Adipocyte (in vitro differentiated cells): Measurements from ENCODE around the gene CHST15.

ENCODE experiments used
- DNase-seq: peaks from one replicate; pipeline ENCODE4 v3.0.0-alpha.2; 2015; ENCODE audit warnings: low read depth
- H3K27me3 ChIP-seq: replicated peaks from 2 replicates; pipeline ENCODE4 v1.7.0; 2013; ENCODE audit warnings: mild to moderate bottlenecking, low read length, moderate library complexity; ENCODE audit not compliant: control insufficient read depth, insufficient read depth
- H3K36me3 ChIP-seq: 2 replicates; pipeline ENCODE4 v1.7.0; 2013; ENCODE audit warnings: low read length, mild to moderate bottlenecking, moderate library complexity; ENCODE audit not compliant: control insufficient read depth, insufficient read depth, severe bottlenecking
- H3K4me1 ChIP-seq: 2 replicates; pipeline ENCODE4 v1.7.0; 2013; ENCODE audit warnings: mild to moderate bottlenecking, low read length, moderate library complexity; ENCODE audit not compliant: control insufficient read depth, insufficient read depth
- H3K4me3 ChIP-seq: 2 replicates; pipeline ENCODE4 v1.7.0; 2013; ENCODE audit warnings: mild to moderate bottlenecking, low read length, moderate library complexity
- H3K9ac ChIP-seq: 2 replicates; pipeline ENCODE4 v1.7.0; 2013; ENCODE audit warnings: mild to moderate bottlenecking, low read length, moderate library complexity
- H3K9me3 ChIP-seq: 2 replicates; pipeline ENCODE4 v1.7.0; 2013; ENCODE audit warnings: mild to moderate bottlenecking, low read length, moderate library complexity; ENCODE audit not compliant: control insufficient read depth

CHST15 gene

DNA sequence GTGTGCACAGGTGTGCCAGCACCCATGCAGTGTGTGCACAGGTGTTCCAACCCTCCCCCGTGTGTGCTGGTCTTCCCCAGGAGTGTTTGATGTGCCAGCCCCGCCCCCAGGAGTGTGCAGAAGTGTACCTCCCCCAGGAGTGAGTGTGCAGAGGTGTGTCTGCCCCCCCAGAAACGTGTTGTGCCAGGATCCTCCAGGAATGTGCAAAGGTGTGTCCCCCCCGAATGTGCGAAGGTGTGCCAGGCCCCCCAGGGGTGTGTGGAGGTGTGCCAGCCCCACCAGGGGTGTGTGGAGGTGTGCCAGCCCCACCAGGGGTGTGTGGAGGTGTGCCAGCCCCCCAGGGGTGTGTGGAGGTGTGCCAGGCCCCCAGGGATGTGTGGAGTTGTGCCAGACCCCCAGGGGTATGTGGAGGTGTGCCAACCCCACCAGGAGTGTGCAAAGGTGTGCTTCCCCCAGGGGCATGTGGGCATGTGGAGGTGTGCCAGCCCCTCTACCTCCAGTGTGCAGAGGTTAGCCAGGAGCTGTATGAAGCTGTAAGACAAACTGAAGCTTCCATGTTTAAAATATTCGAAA, 33.2 kb downstream of the CHST15 start:
- H3K4me1 ChIP-seq = peaks cover 21% of the 10 kb centered on the region
- no peaks in the 10 kb centered on the region for H3K36me3 ChIP-seq
- no peak for DNase-seq
- H3K4me3 ChIP-seq = no peak overlapping the region
- no peaks in the 10 kb centered on the region for H3K9me3 ChIP-seq
- H3K27me3 ChIP-seq = no peaks in the 10 kb centered on the region
- no peak overlapping the region for H3K9ac ChIP-seq

DNA sequence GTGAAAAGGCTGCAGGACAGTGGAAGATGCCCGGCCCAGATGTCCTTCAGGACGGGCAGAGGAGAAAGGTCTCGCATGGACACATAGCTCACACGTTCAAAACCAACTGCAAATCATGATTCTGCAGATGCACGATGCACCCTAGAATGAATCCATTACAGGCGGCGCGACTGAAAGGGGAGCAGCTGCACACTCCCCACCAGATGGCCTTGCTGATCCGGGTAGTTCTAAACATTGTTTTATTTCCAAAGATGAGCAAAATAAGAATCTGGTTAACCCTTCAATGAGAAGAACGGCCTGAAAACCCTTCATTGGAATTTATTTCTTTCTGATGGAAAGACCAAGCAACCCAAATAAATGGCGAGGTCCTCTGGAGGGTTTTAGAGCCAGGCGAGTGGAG, 33.8 kb downstream of the CHST15 start:
- H3K27me3 ChIP-seq = no peaks in the 10 kb centered on the region
- peaks cover 21% of the 10 kb centered on the region for H3K4me1 ChIP-seq
- no peaks in the 10 kb centered on the region for H3K9me3 ChIP-seq
- no peak for DNase-seq
- H3K9ac ChIP-seq = no peak overlapping the region
- no peak overlapping the region for H3K4me3 ChIP-seq
- H3K36me3 ChIP-seq = no peaks in the 10 kb centered on the region

GRCh38 chr10:124058346-124059003, 34.9 kb downstream of the CHST15 start:
- Histone ChIP-seq H3K4me3 (no peak overlapping the region), H3K4me1 (peaks cover 15% of the 10 kb centered on the region), H3K9me3 (no peaks in the 10 kb centered on the region), H3K36me3 (no peaks in the 10 kb centered on the region), H3K27me3 (no peaks in the 10 kb centered on the region), H3K9ac (no peak overlapping the region)
- no peak for DNase-seq

DNA sequence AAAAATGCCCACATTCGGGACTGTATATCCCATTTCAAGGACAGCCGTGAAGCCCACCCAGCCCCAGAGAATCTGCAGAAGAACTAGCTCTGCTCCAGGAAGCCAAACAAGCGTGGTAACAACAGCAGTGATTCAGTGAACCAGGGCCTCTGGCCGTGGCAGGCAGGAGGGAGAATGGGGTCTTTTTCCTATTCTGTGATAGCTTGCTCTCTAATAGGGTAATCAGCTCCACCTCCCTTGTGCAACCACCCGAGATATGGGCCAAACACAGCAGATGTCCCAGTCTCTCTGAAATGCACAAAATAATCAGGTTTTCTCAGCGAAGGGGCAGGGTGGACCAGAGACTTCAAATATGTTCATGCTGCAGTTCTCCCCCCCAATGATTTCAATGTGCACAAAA, 35.8 kb downstream of the CHST15 start:
- H3K36me3 ChIP-seq = no peaks in the 10 kb centered on the region
- H3K9ac ChIP-seq = no peak overlapping the region
- no peak overlapping the region for H3K4me3 ChIP-seq
- DNase-seq = no peak
- no peaks in the 10 kb centered on the region for H3K27me3 ChIP-seq
- H3K4me1 ChIP-seq = peaks cover 12% of the 10 kb centered on the region
- H3K9me3 ChIP-seq = no peaks in the 10 kb centered on the region

DNA sequence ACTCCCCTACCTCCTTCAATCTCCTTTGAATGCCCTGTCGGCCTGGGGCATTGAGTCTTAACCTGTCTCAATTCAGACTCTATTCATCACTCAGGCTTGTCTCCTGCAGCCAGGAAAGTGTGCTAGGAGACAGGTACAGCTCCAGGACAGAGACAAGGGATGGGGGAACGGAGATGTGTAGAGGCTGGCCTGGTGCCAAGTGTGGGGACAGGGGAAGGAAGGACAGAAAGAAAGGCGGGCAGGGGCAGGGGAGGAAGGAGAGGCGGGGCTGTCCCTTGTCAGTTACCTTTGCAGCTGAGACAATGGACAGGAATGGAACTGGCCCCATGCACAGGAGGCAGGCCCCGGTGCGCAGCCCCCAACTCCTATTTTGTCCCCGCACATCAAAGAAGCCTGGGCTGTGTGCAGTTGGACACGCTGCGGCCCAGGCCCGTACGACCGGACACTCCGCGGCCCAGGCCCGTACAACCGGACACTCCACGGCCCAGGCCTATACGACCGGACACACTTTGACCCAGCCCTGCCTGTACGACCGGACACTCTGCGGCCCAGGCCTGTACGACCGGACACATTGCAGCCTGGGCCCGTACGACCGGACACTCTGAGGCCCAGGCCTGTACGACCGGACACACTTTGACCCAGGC, 36.9 kb downstream of the CHST15 start:
- Histone ChIP-seq H3K9ac (no peak overlapping the region), H3K9me3 (no peaks in the 10 kb centered on the region), H3K4me3 (no peak overlapping the region), H3K27me3 (no peaks in the 10 kb centered on the region), H3K36me3 (no peaks in the 10 kb centered on the region), H3K4me1 (peaks cover 12% of the 10 kb centered on the region)
- no peak for DNase-seq

GRCh38 chr10:124053971-124054370, 39.4 kb downstream of the CHST15 start:
- H3K4me3 ChIP-seq = no peak overlapping the region
- no peak overlapping the region for H3K9ac ChIP-seq
- H3K9me3 ChIP-seq = no peaks in the 10 kb centered on the region
- DNase-seq = peak; percentile 47
- H3K36me3 ChIP-seq = no peaks in the 10 kb centered on the region
- no peaks in the 10 kb centered on the region for H3K27me3 ChIP-seq
- peaks cover 12% of the 10 kb centered on the region for H3K4me1 ChIP-seq

DNA sequence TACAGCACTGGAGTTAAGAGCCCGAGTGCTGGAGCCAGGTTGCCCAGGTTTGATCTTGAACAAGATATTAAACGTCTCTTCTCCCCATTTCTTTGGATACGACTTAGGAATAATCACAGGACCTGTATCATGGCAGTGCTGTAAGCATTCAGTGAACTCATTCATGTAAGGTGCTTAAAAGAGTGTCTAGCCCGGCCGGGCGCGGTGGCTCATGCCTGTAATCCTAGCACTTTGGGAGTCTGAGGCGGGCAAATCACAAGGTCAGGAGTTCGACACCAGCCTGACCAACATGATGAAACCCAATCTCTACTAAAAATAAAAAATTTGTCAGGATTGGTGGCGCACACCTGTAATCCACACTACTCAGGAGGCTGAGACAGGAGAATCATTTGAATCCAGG, 40.8 kb downstream of the CHST15 start:
- Histone ChIP-seq H3K4me1 (peaks cover 2% of the 10 kb centered on the region), H3K9me3 (no peaks in the 10 kb centered on the region), H3K27me3 (no peaks in the 10 kb centered on the region), H3K9ac (no peak overlapping the region), H3K4me3 (no peak overlapping the region), H3K36me3 (no peaks in the 10 kb centered on the region)
- DNase-seq = no peak

- H3K9ac ChIP-seq = no peak overlapping the region
- H3K9me3 ChIP-seq = no peaks in the 10 kb centered on the region
- no peak for DNase-seq
- no peaks in the 10 kb centered on the region for H3K27me3 ChIP-seq
- H3K4me1 ChIP-seq = no peaks in the 10 kb centered on the region
- H3K4me3 ChIP-seq = no peak overlapping the region
- no peaks in the 10 kb centered on the region for H3K36me3 ChIP-seq
Observed at GRCh38 chr10:124050021-124051015, 43.1 kb downstream of the CHST15 start.

GRCh38 chr10:124049484-124049883, 43.9 kb downstream of the CHST15 start:
- no peak overlapping the region for H3K4me3 ChIP-seq
- peak; percentile 24 for DNase-seq

GRCh38 chr10:124048371-124049290, 44.8 kb downstream of the CHST15 start:
- DNase-seq = no peak

More at GRCh38 chr10:124049484-124049883, 43.9 kb downstream of the CHST15 start:
- Histone ChIP-seq H3K36me3 (no peaks in the 10 kb centered on the region), H3K9ac (no peak overlapping the region), H3K27me3 (no peaks in the 10 kb centered on the region), H3K9me3 (no peaks in the 10 kb centered on the region), H3K4me1 (no peaks in the 10 kb centered on the region)

More at GRCh38 chr10:124048371-124049290, 44.8 kb downstream of the CHST15 start:
- Histone ChIP-seq H3K4me1 (no peaks in the 10 kb centered on the region), H3K36me3 (no peaks in the 10 kb centered on the region), H3K9me3 (no peaks in the 10 kb centered on the region), H3K27me3 (no peaks in the 10 kb centered on the region), H3K9ac (no peak overlapping the region), H3K4me3 (no peak overlapping the region)
